HG02852 (cell line): ENCODE measurements around the gene GIMAP8.
"Not testable (repeated sequence)": the region's sequence is repeated elsewhere in the genome, so short reads cannot be mapped to it uniquely, and the experiment has no call there.

Source experiments
- ATAC-seq: cut with Tn5 transposase; IDR thresholded peaks from one replicate; pipeline ENCODE4 v1.9.1; 2021; ENCODE audit warnings: mild to moderate bottlenecking, moderate library complexity; ENCODE audit not compliant: unreplicated experiment

Gene GIMAP8

DNA sequence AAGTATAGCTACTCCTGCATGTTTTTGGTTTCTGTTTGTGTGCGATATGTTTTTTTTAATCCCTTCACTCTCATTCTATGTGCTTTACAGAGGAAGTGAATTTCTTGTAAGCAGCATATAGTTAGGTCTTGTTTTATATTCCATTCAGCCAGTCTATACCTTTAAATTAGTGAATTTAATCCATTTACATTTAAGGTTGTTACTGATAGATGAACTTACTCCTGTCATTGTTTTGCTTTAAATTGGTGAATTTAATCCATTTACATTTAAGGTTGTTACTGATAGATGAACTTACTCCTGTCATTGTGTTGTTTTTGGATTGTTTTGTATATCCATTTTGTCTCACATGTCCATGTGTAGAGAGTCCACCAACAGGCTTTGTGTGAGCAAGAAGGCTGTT is 11.1 kb downstream of the GIMAP8 start:
- ATAC-seq = no peak

GRCh38 chr7:150462413-150462812 is 12.0 kb downstream of the GIMAP8 start:
- no peak for ATAC-seq

DNA sequence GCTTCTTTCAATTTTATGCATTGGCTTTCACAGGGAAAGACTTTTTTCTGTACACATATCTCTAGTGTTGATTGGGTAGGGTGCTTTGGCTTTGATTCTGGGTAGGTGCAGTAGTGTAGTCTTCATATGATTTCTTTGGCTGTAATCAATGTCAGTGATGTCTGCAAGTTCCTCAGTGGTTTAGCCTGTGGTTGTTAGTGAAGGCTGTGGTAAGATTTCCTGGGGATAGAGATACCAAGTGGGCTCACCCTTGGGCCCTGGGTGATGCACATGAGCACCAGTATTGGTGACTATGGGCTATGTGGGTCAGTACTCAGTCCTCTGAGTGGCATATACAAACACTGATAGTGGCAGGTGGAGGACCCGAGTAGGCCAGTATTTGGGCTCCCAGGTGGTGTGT is 13.0 kb downstream of the GIMAP8 start:
- ATAC-seq = no peak

- no peak for ATAC-seq
These were observed 14.5 kb downstream of the GIMAP8 start for GRCh38 chr7:150464962-150465361.

DNA sequence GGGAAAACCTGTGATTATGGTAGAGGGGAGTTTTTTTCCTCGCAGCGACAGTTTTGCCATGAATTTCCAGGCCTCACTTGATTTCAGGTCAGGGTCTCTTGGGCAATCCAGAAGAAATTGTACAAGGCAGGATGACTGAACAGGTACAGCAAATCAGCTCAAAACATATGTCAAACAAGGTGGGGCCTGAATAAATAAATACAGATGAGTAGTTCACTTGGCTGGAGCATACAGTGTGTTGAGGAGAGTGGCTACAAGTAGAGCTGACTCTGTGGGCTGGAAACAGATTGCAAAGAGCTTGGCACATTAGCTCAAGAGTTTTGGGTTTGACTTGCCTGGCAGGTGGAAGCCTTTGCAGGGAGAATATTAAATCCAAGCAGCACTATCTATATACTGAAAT is 15.0 kb downstream of the GIMAP8 start:
- no peak for ATAC-seq

- no peak for ATAC-seq
These were observed 16.0 kb downstream of the GIMAP8 start for GRCh38 chr7:150466477-150466876.

DNA sequence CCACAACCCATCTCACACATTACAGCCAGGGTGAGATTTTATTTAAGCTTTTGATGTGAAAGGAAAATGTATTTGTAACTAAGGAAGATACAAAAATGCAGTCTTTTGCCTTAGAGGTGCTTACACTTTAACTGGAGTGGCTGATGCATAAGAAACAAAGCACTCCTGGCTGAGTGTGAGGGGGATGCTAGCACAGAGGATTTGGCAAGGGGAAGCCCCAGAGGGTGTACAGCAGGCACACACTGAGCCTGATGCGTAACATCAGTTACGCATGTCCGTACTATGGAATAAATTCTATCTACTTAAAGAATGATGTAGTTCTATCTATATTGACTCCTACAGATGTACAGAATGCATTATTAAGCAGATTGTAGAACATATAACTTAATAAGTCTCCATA is 17.8 kb downstream of the GIMAP8 start:
- ATAC-seq = no peak

DNA sequence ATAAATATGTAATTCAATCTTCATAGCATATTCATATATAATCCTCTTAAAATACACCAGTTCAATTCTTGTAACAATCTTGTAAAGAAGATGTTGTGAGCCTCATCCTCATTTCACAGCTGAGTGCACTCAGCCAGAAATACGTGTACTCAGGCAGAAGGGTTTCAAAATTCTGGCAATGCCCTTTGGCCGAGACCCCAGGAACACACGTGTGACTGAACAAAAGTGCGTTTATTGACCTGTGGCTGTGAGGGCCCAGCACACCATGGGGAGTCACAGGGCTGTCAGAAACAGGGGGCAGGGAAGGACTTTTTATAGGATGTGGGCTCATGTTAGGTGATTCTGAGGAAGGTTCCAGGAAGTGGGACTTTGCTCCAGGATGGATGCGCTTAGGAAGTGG is 21.5 kb downstream of the GIMAP8 start:
- ATAC-seq = no peak

- ATAC-seq = no peak
These were observed 23.5 kb downstream of the GIMAP8 start for GRCh38 chr7:150473902-150474301.

DNA sequence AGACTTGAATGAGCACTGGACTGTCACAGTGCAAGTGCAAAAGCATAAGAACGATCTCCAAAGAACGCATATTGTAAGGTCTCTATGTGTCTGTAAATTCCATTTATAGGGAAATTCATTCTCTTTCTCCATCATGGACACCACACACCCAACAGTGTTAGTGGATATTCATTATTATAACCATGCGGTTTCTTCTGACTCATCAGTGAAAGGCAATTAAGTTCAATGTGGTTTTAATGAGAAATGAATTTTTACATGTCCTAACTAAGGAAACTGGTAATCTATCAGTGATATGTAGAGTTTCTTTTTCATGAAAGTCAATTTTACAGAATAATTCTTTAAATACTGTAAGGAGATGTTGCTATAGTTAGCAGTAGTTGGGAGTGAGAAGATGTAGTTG is 25.9 kb downstream of the GIMAP8 start:
- no peak for ATAC-seq

DNA sequence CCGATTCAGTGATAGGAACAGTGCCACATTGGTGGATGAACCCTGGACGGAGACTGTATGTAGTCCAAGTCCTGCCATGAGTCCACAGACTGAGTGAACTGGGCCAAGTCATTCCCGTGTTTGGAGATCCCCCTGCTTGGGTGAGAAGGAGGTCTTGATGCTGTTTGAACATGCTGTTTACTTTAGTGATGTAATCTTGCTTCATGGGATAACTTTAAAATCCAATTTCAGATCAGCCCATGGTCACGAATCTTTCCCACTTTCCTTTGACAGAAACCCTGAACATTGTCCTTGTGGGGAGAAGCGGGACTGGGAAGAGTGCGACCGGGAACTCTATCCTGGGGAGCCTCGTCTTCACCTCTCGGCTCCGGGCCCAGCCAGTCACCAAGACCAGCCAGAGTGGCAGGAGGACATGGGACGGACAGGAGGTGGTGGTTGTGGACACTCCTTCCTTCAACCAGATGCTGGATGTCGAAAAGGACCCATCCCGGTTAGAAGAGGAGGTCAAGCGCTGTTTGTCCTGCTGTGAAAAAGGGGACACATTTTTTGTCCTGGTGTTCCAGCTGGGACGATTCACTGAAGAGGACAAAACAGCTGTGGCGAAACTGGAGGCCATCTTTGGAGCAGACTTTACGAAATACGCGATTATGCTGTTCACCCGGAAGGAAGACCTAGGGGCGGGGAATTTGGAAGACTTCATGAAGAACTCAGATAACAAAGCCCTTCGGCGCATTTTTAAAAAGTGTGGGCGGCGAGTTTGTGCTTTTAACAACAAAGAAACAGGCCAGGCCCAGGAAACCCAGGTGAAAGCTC is 26.6 kb downstream of the GIMAP8 start:
- no peak for ATAC-seq

DNA sequence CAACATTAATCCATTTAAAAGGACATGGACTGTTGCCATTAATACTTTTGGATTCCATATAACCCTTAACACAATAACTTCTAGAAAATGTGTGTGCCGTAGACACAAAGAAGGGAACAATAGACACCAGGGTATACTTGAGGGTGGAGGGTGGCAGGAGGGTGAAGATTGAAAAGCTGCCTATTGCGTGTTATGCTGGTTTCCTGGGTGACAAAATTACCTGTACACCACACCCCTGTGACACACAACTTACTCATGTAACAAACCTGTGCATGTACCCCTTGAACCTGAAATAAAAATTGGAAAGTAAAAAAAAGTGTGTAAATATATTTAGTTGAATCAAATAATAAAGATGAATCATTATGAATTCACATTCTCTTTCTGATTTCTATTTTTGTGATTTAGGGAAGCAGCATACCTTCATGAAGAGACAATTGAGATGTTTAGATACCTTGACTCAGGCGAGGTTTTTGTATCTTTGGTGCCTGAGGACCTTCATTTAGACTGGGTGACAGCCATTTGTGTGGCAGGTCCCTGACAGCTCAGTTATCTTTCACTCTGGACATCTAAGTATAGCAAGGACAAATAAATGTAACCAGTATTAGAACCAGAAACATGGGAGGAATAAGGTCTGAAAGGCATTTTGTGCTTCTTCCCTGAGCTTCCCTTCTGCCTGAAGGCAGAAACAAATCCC is 28.7 kb downstream of the GIMAP8 start:
- no peak for ATAC-seq

GRCh38 chr7:150481186-150481920 is 30.9 kb downstream of the GIMAP8 start:
- no peak for ATAC-seq

- no peak for ATAC-seq
These were observed 31.5 kb downstream of the GIMAP8 start for GRCh38 chr7:150481922-150482321.

- ATAC-seq = not testable (repeated sequence)
These were observed 33.1 kb downstream of the GIMAP8 start for GRCh38 chr7:150483514-150483913.

- not testable (repeated sequence) for ATAC-seq
These were observed 33.6 kb downstream of the GIMAP8 start for GRCh38 chr7:150484071-150484470.

GRCh38 chr7:150487625-150488024 is 37.2 kb downstream of the GIMAP8 start:
- ATAC-seq = no peak

GRCh38 chr7:150489782-150490181 is 39.4 kb downstream of the GIMAP8 start:
- no peak for ATAC-seq

DNA sequence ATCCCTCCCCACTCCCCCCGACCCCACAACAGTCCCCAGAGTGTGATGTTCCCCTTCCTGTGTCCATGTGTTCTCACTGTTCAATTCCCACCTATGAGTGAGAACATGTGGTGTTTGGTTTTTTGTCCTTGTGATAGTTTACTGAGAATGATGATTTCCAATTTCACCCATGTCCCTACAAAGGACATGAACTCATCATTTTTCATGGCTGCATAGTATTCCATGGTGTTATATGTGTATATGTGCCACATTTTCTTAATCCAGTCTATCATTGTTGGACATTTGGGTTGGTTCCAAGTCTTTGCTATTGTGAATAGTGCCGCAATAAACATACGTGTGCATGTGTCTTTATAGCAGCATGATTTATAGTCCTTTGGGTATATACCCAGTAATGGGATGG is 43.0 kb downstream of the GIMAP8 start:
- ATAC-seq = not testable (repeated sequence)

GRCh38 chr7:150502519-150502918 is 52.1 kb downstream of the GIMAP8 start:
- ATAC-seq = no peak

- no peak for ATAC-seq
These were observed 52.7 kb downstream of the GIMAP8 start for GRCh38 chr7:150503155-150503554.

DNA sequence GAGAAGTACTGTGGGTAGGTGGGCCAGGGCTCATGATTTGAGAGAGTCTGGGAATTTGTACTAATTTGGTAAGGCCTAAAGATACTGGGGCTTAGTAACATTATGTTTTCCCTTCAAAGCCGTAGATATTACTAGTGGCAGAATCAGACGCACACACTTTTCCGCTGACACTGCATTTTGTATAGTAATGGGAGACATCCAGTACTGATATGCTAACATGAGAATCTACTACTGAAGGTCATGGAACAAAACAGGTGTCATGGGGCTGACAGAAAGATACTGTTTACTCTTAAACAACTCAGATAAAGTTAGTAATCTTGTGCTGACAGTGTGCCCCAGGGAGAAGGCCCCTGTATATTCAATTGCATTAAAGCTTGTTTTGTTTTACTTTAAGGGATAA is 53.2 kb downstream of the GIMAP8 start:
- no peak for ATAC-seq
